T-cell (primary cell): ENCODE measurements around the gene TIMELESS. TPM values are rescaled to one million over a fixed set of nuclear protein-coding genes. Genes with fewer than 3 reads are reported as not detected.
"Not testable (repeated sequence)": the region's sequence is repeated elsewhere in the genome, so short reads cannot be mapped to it uniquely, and the experiment has no call there.

Source experiments
- ATAC-seq, 4 experiments: fragments of 200-7000 bp in 3 of 4; fragments of 150-1000 bp in 1 of 4; cut with Tn5 transposase; replicated peaks in 1 of 4; 1 replicate in 3 of 4; 2 replicates in 1 of 4; pipeline ENCODE4 v1.10.0; 2021; ENCODE audit warnings: moderate library complexity in 3 of 4, mild to moderate bottlenecking in 2 of 4, moderate number of reproducible peaks in 1 of 4
- CTCF ChIA-PET, 2 donors: fragments of 300-600 bp; sonication (Branson Sonifier 250); formaldehyde crosslinking; loops; one replicate each; lab custom pipeline; 2022; ENCODE audit warnings: antibody characterized with exemption in 2 of 2; lab: Charles Lee
- POLR2A ChIA-PET, 2 donors: fragments of 300-600 bp; sonication (Branson Sonifier 250); formaldehyde crosslinking; loops; one replicate each; lab custom pipeline; 2022; ENCODE audit warnings: antibody characterized with exemption in 2 of 2; lab: Charles Lee
- DNase-seq, 35 experiments: peaks; one replicate each; pipeline versions ENCODE4 v3.0.0 to v3.0.0-alpha.2; 2013 to 2023
- H3K27ac ChIP-seq: one replicate; pipeline ENCODE4 v1.5.1; 2013; ENCODE audit warnings: low read length
- H3K27me3 ChIP-seq, 2 experiments: replicated peaks in 1 of 2; 1 replicate in 1 of 2; 2 replicates in 1 of 2; pipeline versions ENCODE4 v1.6.1 to v1.7.0; 2013; ENCODE audit warnings: low read length in 1 of 2, mixed read lengths in 1 of 2; ENCODE audit not compliant: control insufficient read depth in 2 of 2, insufficient read depth in 2 of 2; ENCODE audit errors: extremely low read depth in 1 of 2
- H3K36me3 ChIP-seq, 2 donors: 1 replicate in 1 of 2; 2 replicates in 1 of 2; pipeline versions ENCODE4 v1.6.1 to v1.7.0; 2013; ENCODE audit warnings: low read length in 1 of 2; ENCODE audit not compliant: control insufficient read depth in 2 of 2, insufficient read depth in 1 of 2; ENCODE audit errors: extremely low read depth in 1 of 2
- H3K4me1 ChIP-seq, 2 experiments: 1 replicate in 1 of 2; 2 replicates in 1 of 2; pipeline versions ENCODE4 v1.6.1 to v1.7.0; 2013; ENCODE audit warnings: low read length in 2 of 2, mixed read lengths in 1 of 2; ENCODE audit not compliant: insufficient read depth in 2 of 2, control insufficient read depth in 1 of 2; ENCODE audit errors: extremely low read depth in 1 of 2
- H3K4me3 ChIP-seq, 2 donors: 1 replicate in 1 of 2; 2 replicates in 1 of 2; pipeline versions ENCODE4 v1.5.1 to v1.7.0; 2013; ENCODE audit warnings: mild to moderate bottlenecking in 2 of 2, low read length in 1 of 2, moderate library complexity in 1 of 2; ENCODE audit not compliant: control insufficient read depth in 1 of 2; ENCODE audit errors: extremely low read depth in 1 of 2
- H3K9me3 ChIP-seq: 2 replicates; pipeline ENCODE4 v1.7.0; 2013
- H3K27ac Mint-ChIP-seq, 2 donors: one replicate each; pipeline ENCODE4 v1.8.0; 2020 to 2021; ENCODE audit warnings: mild to moderate bottlenecking in 2 of 2, mixed read lengths in 2 of 2
- H3K27me3 Mint-ChIP-seq, 2 donors: one replicate each; pipeline ENCODE4 v1.8.0; 2021 to 2022; ENCODE audit warnings: mixed read lengths in 2 of 2
- H3K36me3 Mint-ChIP-seq: one replicate; pipeline ENCODE4 v1.8.0; 2021; ENCODE audit warnings: mixed read lengths
- H3K4me1 Mint-ChIP-seq, 3 donors: one replicate each; pipeline ENCODE4 v1.8.0; 2020 to 2022; ENCODE audit warnings: mixed read lengths in 3 of 3, mild to moderate bottlenecking in 1 of 3
- H3K4me3 Mint-ChIP-seq, 3 donors: one replicate each; pipeline ENCODE4 v1.8.0; 2020 to 2022; ENCODE audit warnings: mild to moderate bottlenecking in 3 of 3, mixed read lengths in 3 of 3, moderate library complexity in 3 of 3
- H3K9me3 Mint-ChIP-seq, 3 donors: one replicate each; pipeline ENCODE4 v1.8.0; 2020 to 2022; ENCODE audit warnings: mixed read lengths in 3 of 3
- WGBS: methylation state at CpG from one replicate; pipeline ENCODE4 v1.1.5; 2013; ENCODE audit warnings: missing lambda C conversion rate; ENCODE audit not compliant: insufficient coverage; 5-methylcytosine and 5-hydroxymethylcytosine counted together
- total RNA-seq, 35 experiments: library from RNA in 6 of 35; stranded (reverse) in 6 of 35; fragments of 120-200 nt in 1 of 35; gene quantifications; one replicate each; pipeline versions ENCODE4 v1.2.1 to v1.2.4 and lab custom pipeline; 2013 to 2026

Gene TIMELESS
- total RNA-seq, 5 donors from 2014 or later (not counting 1 experiment from before 2014, with no cell fraction given): 5.0 to 7.5 (median 6.4) TPM

GRCh38 chr12:56401612-56402011 is 47.6 kb downstream of the TIMELESS start:
- H3K4me3 ChIP-seq, H3K36me3 Mint-ChIP-seq, POLR2A ChIA-PET, H3K27me3 Mint-ChIP-seq, CTCF ChIA-PET, H3K27ac ChIP-seq, H3K27ac Mint-ChIP-seq, H3K4me3 Mint-ChIP-seq, H3K36me3 ChIP-seq, H3K27me3 ChIP-seq, H3K4me1 ChIP-seq, H3K4me1 Mint-ChIP-seq, H3K9me3 ChIP-seq, DNase-seq, ATAC-seq: not testable (repeated sequence)
- H3K9me3 Mint-ChIP-seq: peaks cover 4 to 20% (median 12%) of the 10 kb centered on the region in 3 donors

GRCh38 chr12:56401125-56401524 is 48.1 kb downstream of the TIMELESS start:
- H3K9me3 ChIP-seq, ATAC-seq, H3K27me3 ChIP-seq, H3K4me1 ChIP-seq, H3K4me3 Mint-ChIP-seq, POLR2A ChIA-PET, H3K4me3 ChIP-seq, H3K36me3 ChIP-seq, H3K27ac ChIP-seq, H3K27ac Mint-ChIP-seq, DNase-seq, CTCF ChIA-PET, H3K36me3 Mint-ChIP-seq, H3K27me3 Mint-ChIP-seq, H3K4me1 Mint-ChIP-seq: not testable (repeated sequence)
- H3K9me3 Mint-ChIP-seq: peaks cover 4 to 20% (median 12%) of the 10 kb centered on the region in 3 donors
- WGBS: no CpG with 5 or more reads among the region's 3 CpGs

- H3K9me3 ChIP-seq, H3K4me3 Mint-ChIP-seq, H3K27me3 Mint-ChIP-seq, H3K36me3 Mint-ChIP-seq, CTCF ChIA-PET, H3K4me1 ChIP-seq, H3K27ac Mint-ChIP-seq, H3K4me3 ChIP-seq, H3K4me1 Mint-ChIP-seq, POLR2A ChIA-PET, ATAC-seq, H3K27me3 ChIP-seq, H3K27ac ChIP-seq, DNase-seq, H3K36me3 ChIP-seq: not testable (repeated sequence)
- no CpG with 5 or more reads among the region's 3 CpGs for WGBS
- peaks cover 4 to 20% (median 12%) of the 10 kb centered on the region in 3 donors for H3K9me3 Mint-ChIP-seq
These were observed 49.8 kb downstream of the TIMELESS start for GRCh38 chr12:56399466-56399865.

GRCh38 chr12:56398324-56398723 is 50.9 kb downstream of the TIMELESS start:
- peaks cover 8% of the 10 kb centered on the region for H3K36me3 Mint-ChIP-seq
- no peaks in the 10 kb centered on the region for H3K27me3 ChIP-seq
- no peak overlapping the region for H3K27ac Mint-ChIP-seq
- peaks cover 4 to 20% (median 12%) of the 10 kb centered on the region in 3 donors for H3K9me3 Mint-ChIP-seq
- ATAC-seq: no peak
- no peak overlapping the region for H3K27ac ChIP-seq
- DNase-seq: no peak
- no peaks in the 10 kb centered on the region for H3K4me1 ChIP-seq
- H3K4me3 ChIP-seq: no peak overlapping the region
- H3K27me3 Mint-ChIP-seq: no peaks in the 10 kb centered on the region
- no peaks in the 10 kb centered on the region for H3K9me3 ChIP-seq
- H3K4me3 Mint-ChIP-seq: no peak overlapping the region
- no peaks in the 10 kb centered on the region for H3K36me3 ChIP-seq
- CTCF ChIA-PET: no interaction called here
- H3K4me1 Mint-ChIP-seq: no peaks in the 10 kb centered on the region
- POLR2A ChIA-PET: interaction anchor here in 1 of 2 donors (0.7 kb wide), 1 partner anchor 122 kb away, joined by 3 read pairs; no protein-coding TSS in a partner anchor

- no peak overlapping the region for H3K27ac ChIP-seq
- no peaks in the 10 kb centered on the region for H3K9me3 Mint-ChIP-seq
- no peaks in the 10 kb centered on the region for H3K27me3 ChIP-seq
- ChIA-PET POLR2A (interaction anchor here in 1 of 2 donors (0.5 kb wide), 1 partner anchor 266 kb away, joined by 3 read pairs; no protein-coding TSS in a partner anchor), CTCF (interaction anchor here in 1 of 2 donors (0.6 to 0.8 kb wide), 2 partner anchors 613 to 628 kb away, joined by 3 to 11 read pairs; no protein-coding TSS in a partner anchor)
- no peak overlapping the region for H3K4me3 Mint-ChIP-seq
- no peaks in the 10 kb centered on the region for H3K4me1 ChIP-seq
- no peak overlapping the region for H3K4me3 ChIP-seq
- DNase-seq: no peak
- no peaks in the 10 kb centered on the region for H3K36me3 ChIP-seq
- no peak for ATAC-seq
- no peaks in the 10 kb centered on the region for H3K27me3 Mint-ChIP-seq
- WGBS: no CpG with 5 or more reads among the region's 2 CpGs
- H3K4me1 Mint-ChIP-seq: no peaks in the 10 kb centered on the region
- H3K27ac Mint-ChIP-seq: no peak overlapping the region
- no peaks in the 10 kb centered on the region for H3K9me3 ChIP-seq
- no peaks in the 10 kb centered on the region for H3K36me3 Mint-ChIP-seq
These were observed 56.9 kb downstream of the TIMELESS start for GRCh38 chr12:56392331-56392730.

GRCh38 chr12:56391721-56392120 is 57.5 kb downstream of the TIMELESS start:
- H3K27me3 Mint-ChIP-seq: no peaks in the 10 kb centered on the region
- no peaks in the 10 kb centered on the region for H3K9me3 Mint-ChIP-seq
- Histone ChIP-seq H3K4me1 (no peaks in the 10 kb centered on the region), H3K36me3 (no peaks in the 10 kb centered on the region), H3K27ac (no peak overlapping the region), H3K9me3 (no peaks in the 10 kb centered on the region), H3K4me3 (no peak overlapping the region), H3K27me3 (no peaks in the 10 kb centered on the region)
- no peaks in the 10 kb centered on the region for H3K4me1 Mint-ChIP-seq
- H3K27ac Mint-ChIP-seq: no peak overlapping the region
- WGBS: no CpG with 5 or more reads among the region's 1 CpG
- ATAC-seq: no peak
- POLR2A ChIA-PET: no interaction called here
- H3K4me3 Mint-ChIP-seq: no peak overlapping the region
- CTCF ChIA-PET: no interaction called here
- no peaks in the 10 kb centered on the region for H3K36me3 Mint-ChIP-seq
- DNase-seq: no peak

GRCh38 chr12:56389412-56389811 is 59.8 kb downstream of the TIMELESS start:
- Histone ChIP-seq H3K27me3 (no peaks in the 10 kb centered on the region), H3K9me3 (no peaks in the 10 kb centered on the region), H3K4me1 (no peaks in the 10 kb centered on the region), H3K4me3 (no peak overlapping the region), H3K36me3 (no peaks in the 10 kb centered on the region), H3K27ac (no peak overlapping the region)
- Mint-ChIP-seq H3K36me3 (no peaks in the 10 kb centered on the region), H3K4me3 (no peak overlapping the region), H3K9me3 (no peaks in the 10 kb centered on the region), H3K27ac (no peak overlapping the region), H3K4me1 (no peaks in the 10 kb centered on the region), H3K27me3 (no peaks in the 10 kb centered on the region)
- ChIA-PET POLR2A (interaction anchor here in 1 of 2 donors (0.6 to 1.0 kb wide), 2 partner anchors 29 to 53 kb away, joined by 3 read pairs; partner anchors contain the start of gene STAT2), CTCF (interaction anchor here in 1 of 2 donors (0.6 kb wide), 1 partner anchor 1283 kb away, joined by 4 read pairs; no protein-coding TSS in a partner anchor)
- ATAC-seq (no peak), DNase-seq (no peak)
- 96% methylated on average over 4 of the region's 5 CpGs for WGBS
